Measurements from ENCODE around the gene PRKAR2B.

The PRKAR2B gene

DNA sequence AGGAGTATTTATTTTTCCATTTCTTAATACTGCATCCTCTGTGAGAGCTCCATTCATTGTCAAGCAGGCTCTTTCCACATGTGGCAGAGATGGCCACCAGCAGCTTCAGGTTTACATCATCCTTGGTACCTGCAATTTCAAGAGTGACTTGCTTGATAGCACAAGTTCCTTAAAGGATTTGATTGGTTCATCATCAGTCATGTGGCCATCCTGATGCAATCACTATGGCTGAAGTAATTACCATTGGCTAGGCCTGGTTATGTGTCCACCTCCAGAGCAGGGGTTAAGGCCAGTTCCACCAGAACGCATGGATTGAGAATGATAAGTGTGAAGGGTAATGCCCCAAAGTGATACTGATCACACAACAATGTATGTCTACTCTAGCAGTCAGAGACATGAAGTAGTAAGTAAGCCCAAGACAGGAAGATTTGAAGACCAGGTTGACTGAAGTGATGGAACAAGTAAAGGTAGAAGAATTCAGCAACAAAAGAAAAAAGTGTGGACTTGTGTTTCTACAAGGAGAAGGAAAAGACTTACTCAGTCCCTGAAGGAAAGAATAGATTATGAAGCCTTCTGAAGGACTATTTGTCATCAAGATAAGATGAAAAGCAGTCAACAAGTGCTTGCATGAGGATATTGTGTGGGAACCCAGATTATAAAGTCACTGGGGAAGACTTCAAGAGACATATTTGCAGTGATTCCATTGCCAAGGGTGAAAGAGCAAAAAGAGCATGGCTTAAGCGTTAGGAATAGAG lies 26.4 kb upstream of the PRKAR2B start:
- no peak overlapping the region for H3K4me3 ChIP-seq (ENCODE audit: low read depth, low read length)
- TF ChIP-seq, protein P1, sequence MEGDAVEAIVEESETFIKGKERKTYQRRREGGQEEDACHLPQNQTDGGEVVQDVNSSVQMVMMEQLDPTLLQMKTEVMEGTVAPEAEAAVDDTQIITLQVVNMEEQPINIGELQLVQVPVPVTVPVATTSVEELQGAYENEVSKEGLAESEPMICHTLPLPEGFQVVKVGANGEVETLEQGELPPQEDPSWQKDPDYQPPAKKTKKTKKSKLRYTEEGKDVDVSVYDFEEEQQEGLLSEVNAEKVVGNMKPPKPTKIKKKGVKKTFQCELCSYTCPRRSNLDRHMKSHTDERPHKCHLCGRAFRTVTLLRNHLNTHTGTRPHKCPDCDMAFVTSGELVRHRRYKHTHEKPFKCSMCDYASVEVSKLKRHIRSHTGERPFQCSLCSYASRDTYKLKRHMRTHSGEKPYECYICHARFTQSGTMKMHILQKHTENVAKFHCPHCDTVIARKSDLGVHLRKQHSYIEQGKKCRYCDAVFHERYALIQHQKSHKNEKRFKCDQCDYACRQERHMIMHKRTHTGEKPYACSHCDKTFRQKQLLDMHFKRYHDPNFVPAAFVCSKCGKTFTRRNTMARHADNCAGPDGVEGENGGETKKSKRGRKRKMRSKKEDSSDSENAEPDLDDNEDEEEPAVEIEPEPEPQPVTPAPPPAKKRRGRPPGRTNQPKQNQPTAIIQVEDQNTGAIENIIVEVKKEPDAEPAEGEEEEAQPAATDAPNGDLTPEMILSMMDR (IDR thresholded peaks at IDR 0.05; ENCODE audit: low read depth, low read length), result no peak

DNA sequence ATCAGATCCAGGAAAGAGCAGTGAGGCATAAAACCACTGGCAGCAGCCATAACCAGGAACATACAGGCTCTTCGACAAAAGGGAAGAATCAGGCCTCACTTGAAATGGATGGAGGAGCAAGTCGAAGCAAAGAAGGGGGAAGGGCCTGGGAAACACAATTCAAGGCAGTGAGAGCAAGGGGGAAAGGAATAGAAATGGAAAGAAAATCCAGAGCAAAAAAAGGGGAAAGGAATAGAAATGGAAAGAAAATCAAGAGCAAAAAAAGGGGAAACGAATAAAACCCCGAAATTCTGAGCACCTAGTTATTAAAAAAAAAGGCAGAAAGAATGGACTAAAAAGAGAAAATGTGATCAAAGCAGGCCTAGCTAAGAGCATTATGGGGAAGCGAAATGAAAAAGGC lies 24.1 kb upstream of the PRKAR2B start:
- TF ChIP-seq, protein P1 (IDR thresholded peaks at IDR 0.05; ENCODE audit: low read depth, low read length), result no peak
- no peak overlapping the region for H3K4me3 ChIP-seq (ENCODE audit: low read depth, low read length)

DNA sequence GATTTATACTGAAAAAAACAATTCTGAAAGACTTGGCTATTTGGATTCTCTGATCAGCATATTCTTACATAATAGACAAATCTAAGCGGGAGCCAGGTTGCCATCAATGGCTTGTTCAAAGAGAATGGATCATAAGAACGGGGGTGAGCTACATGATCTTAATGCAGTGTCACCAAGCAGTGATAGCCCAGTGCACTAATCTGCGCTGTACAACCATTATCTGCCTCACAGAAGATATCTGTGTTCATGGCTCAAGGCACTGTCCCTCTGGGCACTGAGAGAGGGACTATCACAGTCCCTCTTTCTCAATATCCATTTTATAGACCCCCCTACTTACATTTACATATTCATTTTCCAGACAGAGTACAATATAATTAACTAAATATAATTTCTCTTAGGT lies 22.9 kb upstream of the PRKAR2B start:
- no peak overlapping the region for H3K4me3 ChIP-seq (ENCODE audit: low read depth, low read length)
- TF ChIP-seq, protein P1 (IDR thresholded peaks at IDR 0.05; ENCODE audit: low read depth, low read length), result no peak

DNA sequence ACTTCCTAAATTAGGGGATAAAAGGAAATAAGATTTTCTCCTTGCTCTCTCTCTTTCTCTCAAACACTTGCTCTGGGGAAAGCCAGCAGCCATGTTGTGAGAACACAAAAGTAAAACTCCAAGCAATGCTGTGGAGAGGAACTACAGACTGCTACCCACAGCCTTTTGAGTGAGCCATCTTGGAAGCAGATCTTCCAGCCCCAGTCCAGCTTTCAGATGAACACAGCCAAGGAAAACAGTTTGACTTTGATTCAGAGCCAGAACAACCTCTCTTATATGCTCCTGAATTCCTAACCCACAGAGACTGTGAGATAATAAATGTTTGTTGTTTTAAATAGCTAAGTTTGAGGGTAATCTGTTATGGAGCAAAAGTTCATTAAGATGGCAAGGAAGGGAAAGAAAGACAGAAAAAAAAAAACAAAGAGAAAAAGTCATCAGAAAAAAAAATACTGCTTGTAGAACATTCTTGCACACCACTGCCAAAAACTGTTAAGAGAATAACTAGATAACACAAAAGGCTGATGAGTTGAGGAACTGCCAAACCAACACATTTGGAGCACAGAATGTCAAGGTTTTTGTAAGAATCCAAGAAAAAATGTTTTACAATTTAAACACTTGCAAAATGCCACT lies 20.9 kb upstream of the PRKAR2B start:
- TF ChIP-seq, protein P1 (IDR thresholded peaks at IDR 0.05; ENCODE audit: low read depth, low read length), result no peak
- no peak overlapping the region for H3K4me3 ChIP-seq (ENCODE audit: low read depth, low read length)

DNA sequence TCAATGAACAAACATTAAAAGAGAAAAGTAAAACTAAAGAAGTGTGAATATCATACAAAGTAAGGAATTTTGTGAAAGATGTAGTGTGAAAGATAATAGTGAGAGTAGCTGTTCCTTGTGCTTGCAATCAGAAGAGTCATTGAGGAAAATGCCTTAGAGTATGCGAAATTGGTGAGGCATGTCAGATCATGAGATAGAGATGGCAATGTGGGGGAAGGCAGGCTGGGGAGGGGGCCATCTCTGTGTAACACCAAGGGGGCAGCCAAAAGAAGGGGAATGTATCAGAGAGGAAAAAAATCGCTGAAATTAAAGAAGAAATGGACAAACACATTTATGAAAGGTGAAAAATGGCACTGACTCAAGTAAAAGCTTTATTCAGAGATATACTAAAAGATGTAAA lies 19.6 kb upstream of the PRKAR2B start:
- TF ChIP-seq, protein P1 (IDR thresholded peaks at IDR 0.05; ENCODE audit: low read depth, low read length), result no peak
- H3K4me3 ChIP-seq (ENCODE audit: low read depth, low read length), result no peak overlapping the region

DNA sequence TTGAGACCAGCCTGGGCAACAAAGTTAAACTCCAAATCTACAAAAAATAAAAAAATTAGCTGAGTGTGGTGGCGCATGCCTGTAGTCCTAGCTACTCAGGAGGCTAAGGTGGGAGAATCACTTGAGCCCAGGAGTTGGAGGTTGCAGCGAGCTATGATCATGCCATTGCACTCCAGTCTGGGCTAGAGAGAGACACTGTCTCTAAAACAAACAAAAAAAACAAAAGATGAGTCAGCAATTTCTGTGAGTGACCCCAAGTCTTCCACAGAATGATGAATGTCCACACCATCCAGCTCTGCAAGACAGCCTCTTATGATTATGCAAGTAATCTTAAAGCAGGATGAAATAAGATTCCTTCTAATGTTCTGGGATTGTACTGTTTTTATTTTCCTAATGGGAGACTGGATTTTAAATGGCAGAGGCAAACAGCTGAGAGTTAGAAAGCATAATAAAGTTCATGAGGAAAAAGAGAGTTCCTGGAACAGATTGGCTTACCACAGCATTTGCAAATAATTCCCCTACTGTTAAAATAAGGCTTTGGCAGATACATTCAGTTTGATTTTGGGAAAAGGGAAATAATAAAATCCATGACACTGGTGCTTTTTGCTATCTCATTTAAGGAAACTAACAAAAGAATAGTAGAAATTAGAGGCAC lies 18.9 kb upstream of the PRKAR2B start:
- TF ChIP-seq, protein P1 (IDR thresholded peaks at IDR 0.05; ENCODE audit: low read depth, low read length), result no peak
- no peak overlapping the region for H3K4me3 ChIP-seq (ENCODE audit: low read depth, low read length)

DNA sequence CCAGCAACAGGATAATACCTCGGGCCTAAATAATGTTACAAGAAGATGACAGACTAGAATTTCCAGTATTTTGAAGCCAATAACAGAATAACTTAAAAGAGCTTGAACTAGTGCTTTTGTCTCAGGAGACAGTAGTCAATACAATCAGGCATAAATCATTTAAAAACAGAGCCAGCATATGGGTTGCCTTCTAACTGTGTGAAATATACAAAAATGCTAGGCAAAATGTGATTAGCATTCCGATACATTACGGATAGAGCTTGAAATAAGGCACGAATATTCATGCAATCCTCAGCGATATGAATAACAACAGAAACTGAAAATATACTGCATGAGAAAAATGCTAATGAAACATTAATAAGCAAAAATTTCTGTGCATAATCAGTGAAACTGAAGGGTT lies 18.3 kb upstream of the PRKAR2B start:
- TF ChIP-seq, protein P1 (IDR thresholded peaks at IDR 0.05; ENCODE audit: low read depth, low read length), result no peak

More for the DNA sequence above, 18.3 kb upstream of the PRKAR2B start:
- no peak overlapping the region for H3K4me3 ChIP-seq (ENCODE audit: low read depth, low read length)
